K562 (cell line): Measurements from ENCODE around the gene EN2.

ENCODE experiments used
- ESRRB ChIP-seq: fragments of 250-450 bp; sonication (Bioruptor Pico); IDR thresholded peaks from 2 replicates; pipeline ENCODE4 v1.5.0; 2020; ENCODE audit warnings: mild to moderate bottlenecking, moderate library complexity, borderline replicate concordance
- HMG20A ChIP-seq: fragments of 450-650 bp; formaldehyde crosslinking; conservative IDR thresholded peaks from 2 replicates; pipeline ENCODE4 v1.4.0; 2020; ENCODE audit warnings: mild to moderate bottlenecking, mixed read lengths
- MYNN ChIP-seq, 2 experiments: sonication (generic); formaldehyde crosslinking in 1 of 2; IDR thresholded peaks; 2 replicates each; pipeline versions ENCODE4 v1.5.0 to v1.6.1; 2016 to 2020; ENCODE audit warnings: antibody characterized with exemption in 1 of 2, missing genetic modification reagents in 1 of 2
- RCOR1 ChIP-seq, 2 experiments: IDR thresholded peaks; 2 replicates each; pipeline ENCODE4 v1.6.1; 2012; ENCODE audit warnings: low read depth in 2 of 2, low read length in 2 of 2, borderline replicate concordance in 1 of 2, improper control_type of control experiment in 1 of 2
- TEAD1 ChIP-seq, 2 experiments: fragments of 450-650 bp in 1 of 2; sonication (generic) in 1 of 2; formaldehyde crosslinking; IDR thresholded peaks; 2 replicates each; pipeline versions ENCODE4 v1.4.0 to v1.8.0; 2020 to 2022; ENCODE audit warnings: mild to moderate bottlenecking in 2 of 2, missing genetic modification reagents in 1 of 2
- ZNF79 ChIP-seq: fragments of 250-450 bp; sonication (Bioruptor Pico); IDR thresholded peaks from 2 replicates; pipeline ENCODE4 v1.4.0; 2020; ENCODE audit warnings: low read depth, mild to moderate bottlenecking, moderate library complexity
- TF ChIP-seq, protein P1 (sequence below), 3 experiments: IDR thresholded peaks in 2 of 3; conservative IDR thresholded peaks in 1 of 3; 2 replicates each; pipeline ENCODE4 v1.5.1; 2011 to 2012; ENCODE audit warnings: low read length in 3 of 3, mild to moderate bottlenecking in 3 of 3, control low read depth in 2 of 3, improper control_type of control experiment in 1 of 3, inconsistent platforms in 1 of 3, low read depth in 1 of 3, mixed read lengths in 1 of 3, moderate library complexity in 1 of 3; ENCODE audit not compliant: insufficient read depth in 2 of 3

DNA sequence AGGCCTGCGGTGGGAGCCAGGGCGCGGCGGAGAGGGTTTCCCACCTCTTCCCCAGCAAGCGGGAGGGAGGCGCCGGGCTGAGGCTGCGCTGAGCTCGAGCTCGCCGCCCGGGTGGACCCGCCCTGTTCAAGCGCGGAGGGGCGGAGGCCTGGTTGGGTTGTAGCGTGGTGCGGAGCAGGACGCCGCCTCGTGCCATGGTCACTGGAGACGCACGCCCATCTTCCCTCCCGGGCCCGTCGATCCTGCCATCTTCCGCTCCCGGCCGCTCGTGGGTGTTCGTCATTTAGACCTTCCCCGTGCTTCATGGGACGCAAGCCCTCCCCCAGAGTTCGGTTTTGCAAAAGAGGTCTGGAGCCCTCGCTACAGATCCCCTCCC, 9.3 kb upstream of the EN2 start:
- TF ChIP-seq MYNN (IDR thresholded peaks at IDR 0.05) (no peak), MYNN (CRISPR knock-in tag; IDR thresholded peaks at IDR 0.05) (no peak), ESRRB (CRISPR knock-in tag) (no peak), TEAD1 (CRISPR knock-in tag; IDR thresholded peaks at IDR 0.05) (no peak), ZNF79 (no peak), HMG20A (CRISPR knock-in tag) (no peak), RCOR1 (IDR thresholded peaks at IDR 0.05; ENCODE audit: borderline replicate concordance in 1 of 2, low read depth in 2 of 2, low read length in 2 of 2) (no peak)
- TF ChIP-seq, protein P1, sequence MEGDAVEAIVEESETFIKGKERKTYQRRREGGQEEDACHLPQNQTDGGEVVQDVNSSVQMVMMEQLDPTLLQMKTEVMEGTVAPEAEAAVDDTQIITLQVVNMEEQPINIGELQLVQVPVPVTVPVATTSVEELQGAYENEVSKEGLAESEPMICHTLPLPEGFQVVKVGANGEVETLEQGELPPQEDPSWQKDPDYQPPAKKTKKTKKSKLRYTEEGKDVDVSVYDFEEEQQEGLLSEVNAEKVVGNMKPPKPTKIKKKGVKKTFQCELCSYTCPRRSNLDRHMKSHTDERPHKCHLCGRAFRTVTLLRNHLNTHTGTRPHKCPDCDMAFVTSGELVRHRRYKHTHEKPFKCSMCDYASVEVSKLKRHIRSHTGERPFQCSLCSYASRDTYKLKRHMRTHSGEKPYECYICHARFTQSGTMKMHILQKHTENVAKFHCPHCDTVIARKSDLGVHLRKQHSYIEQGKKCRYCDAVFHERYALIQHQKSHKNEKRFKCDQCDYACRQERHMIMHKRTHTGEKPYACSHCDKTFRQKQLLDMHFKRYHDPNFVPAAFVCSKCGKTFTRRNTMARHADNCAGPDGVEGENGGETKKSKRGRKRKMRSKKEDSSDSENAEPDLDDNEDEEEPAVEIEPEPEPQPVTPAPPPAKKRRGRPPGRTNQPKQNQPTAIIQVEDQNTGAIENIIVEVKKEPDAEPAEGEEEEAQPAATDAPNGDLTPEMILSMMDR (IDR thresholded peaks at IDR 0.05 in 2 of 3, conservative IDR thresholded peaks at IDR 0.05 in 1 of 3; ENCODE audit: insufficient read depth in 2 of 3, low read depth in 1 of 3, low read length in 3 of 3) = no peak
